Measurements from ENCODE around the gene MAP3K10.

Gene MAP3K10

GRCh38 chr19:40174092-40174491 lies 17.1 kb upstream of the MAP3K10 start:
- DNase-seq (ENCODE audit: low read depth in 3 of 3), result no peak

- DNase-seq (ENCODE audit: low read depth in 3 of 3), result no peak
These were observed 15.4 kb upstream of the MAP3K10 start for GRCh38 chr19:40175820-40176219.

GRCh38 chr19:40177286-40178070 lies 13.7 kb upstream of the MAP3K10 start:
- no peak for DNase-seq (ENCODE audit: low read depth in 3 of 3)

DNA sequence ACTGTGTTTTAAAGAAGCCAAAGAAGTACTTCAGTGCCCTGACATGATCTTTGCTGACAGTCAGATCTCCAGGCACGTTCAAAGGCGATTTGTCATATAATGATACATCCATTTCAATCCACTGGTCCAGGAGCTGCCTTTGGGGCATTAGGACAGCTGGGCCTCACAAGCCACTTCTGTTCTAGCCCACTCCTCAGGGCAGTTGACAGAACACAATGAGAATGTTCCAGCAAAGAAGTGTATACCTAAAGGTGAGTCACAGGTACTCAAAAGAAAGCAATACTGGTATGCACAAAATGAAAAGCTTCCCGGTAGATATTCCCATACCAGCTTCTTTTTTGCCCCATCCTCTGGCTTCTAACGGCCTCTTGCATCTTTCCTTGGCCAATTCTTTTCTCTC lies 12.5 kb upstream of the MAP3K10 start:
- no peak for DNase-seq (ENCODE audit: low read depth in 3 of 3)

DNA sequence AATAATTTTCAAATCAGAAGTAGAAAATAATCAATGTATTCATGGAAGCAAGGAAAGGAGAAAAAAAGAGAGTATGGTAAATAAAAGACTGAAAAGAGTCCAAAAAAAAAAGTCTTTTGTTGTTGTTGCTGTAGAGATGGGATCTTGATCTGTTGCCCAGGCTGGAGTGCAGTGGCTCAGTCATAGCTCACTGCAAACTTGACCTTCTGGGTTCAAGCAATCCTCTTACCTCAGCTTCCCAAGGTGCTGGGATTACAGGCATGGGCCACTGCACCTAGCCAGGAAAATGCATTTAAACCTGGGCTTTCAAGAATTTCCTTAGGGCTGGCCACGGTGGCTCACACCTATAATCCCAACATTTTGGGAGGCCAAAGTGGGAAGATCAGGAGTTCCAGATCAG lies 7.0 kb upstream of the MAP3K10 start:
- DNase-seq (ENCODE audit: low read depth in 3 of 3), result no peak

GRCh38 chr19:40191836-40192646 lies 815 bp downstream of the MAP3K10 start:
- no peak for DNase-seq (ENCODE audit: low read depth in 3 of 3)

DNA sequence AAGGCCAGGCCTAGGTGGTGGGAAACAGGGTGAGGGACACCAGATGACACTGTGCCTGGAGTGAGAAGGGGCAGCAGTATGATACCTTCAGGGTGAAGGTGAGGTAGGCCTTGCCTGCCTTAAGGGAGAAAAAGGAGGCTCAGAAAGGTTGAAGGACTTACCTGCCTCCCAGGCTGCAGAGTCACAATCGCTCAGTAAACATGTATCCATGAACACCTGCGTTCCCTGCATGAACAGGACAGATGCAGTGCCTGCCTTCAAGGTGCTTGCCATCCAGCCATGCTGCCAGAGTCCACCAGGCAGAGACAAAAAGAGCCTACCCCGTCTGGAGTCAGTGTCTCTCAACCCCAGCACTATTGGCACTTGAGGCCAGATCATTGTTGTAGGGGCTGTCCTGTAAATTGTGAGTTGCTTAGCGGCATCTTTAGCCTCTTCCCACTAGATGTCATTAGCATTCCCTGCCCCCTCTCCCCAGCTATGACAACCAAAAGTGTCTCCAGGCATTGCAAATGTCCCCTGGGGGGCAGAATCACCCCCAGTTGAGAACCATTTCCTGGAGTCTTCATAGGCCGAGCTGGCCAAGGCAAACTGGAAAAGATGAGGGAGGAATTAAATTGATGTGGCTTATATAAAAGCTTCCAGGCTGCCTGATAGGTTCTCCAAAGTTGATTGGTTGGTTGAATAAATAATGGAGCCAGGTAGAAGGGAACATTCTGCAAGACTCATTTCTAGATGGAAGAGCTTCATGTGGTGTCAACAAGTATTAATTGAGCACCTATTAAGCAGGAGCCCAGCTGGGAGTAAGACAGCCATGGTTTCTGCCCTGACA lies 1.7 kb downstream of the MAP3K10 start:
- DNase-seq (ENCODE audit: low read depth in 3 of 3), result no peak

- no peak for DNase-seq (ENCODE audit: low read depth in 3 of 3)
These were observed 2.3 kb downstream of the MAP3K10 start for GRCh38 chr19:40193587-40193849.

- DNase-seq (ENCODE audit: low read depth in 3 of 3), result no peak
These were observed 7.2 kb downstream of the MAP3K10 start for GRCh38 chr19:40198272-40198990.

DNA sequence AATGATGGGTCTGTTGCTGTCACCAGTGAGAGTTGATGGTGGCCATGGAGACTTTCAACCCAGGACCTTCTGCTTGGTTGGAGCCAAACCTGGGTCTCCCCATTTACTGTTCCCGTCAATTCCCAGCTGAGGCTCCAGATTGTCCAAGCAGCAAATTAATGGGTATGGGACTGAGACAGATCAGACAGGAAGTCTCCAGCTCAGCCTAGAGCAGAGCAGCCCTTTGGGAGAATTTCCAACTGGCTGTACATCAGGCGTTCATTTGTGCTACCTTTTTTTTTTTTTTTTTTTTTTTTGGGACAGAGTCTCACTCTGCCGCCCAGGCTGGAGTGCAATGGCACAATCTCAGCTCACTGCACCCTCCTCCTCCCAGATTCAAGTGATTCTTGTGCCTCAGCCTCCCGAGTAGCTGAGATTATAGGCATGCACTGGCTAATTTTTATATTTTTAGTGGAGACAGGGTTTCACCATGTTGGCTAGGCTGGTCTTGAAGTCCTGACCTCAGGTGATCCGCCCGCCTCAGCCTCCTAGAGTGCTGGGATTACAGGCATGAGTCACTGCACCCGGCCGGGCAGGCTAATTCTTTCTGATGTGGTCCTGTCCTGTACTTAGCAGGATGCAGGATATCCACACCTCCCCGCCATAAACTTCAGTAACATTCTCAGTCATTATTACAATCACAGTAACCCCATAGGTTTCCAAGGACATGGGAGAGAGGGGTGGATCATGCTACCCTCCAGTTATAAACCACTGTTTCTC lies 9.3 kb downstream of the MAP3K10 start:
- no peak for DNase-seq (ENCODE audit: low read depth in 3 of 3)

DNA sequence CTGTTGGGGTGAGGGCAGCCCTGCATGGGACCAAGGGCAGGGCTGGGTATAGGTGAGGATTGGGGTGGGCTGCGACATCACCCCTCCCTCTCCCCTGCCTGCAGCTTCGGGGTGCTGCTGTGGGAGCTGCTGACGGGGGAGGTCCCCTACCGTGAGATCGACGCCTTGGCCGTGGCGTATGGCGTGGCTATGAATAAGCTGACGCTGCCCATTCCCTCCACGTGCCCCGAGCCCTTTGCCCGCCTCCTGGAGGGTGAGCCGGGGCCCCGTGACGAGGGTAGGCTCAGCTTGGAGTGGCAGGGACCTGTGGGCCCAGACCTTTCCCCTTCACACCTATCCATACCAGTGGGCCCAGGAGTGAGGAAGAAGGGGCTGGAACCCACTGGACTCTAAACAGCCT lies 13.2 kb downstream of the MAP3K10 start:
- no peak for DNase-seq (ENCODE audit: low read depth in 3 of 3)

- DNase-seq (ENCODE audit: low read depth in 3 of 3), result no peak
These were observed 14.5 kb downstream of the MAP3K10 start for GRCh38 chr19:40205760-40206159.

GRCh38 chr19:40208602-40209001 lies 17.4 kb downstream of the MAP3K10 start:
- DNase-seq (ENCODE audit: low read depth in 3 of 3), result no peak

- DNase-seq (ENCODE audit: low read depth in 3 of 3), result no peak
These were observed 19.7 kb downstream of the MAP3K10 start for GRCh38 chr19:40210889-40211288.

- DNase-seq (ENCODE audit: low read depth in 3 of 3), result no peak
These were observed 22.1 kb downstream of the MAP3K10 start for GRCh38 chr19:40213251-40213829.

- DNase-seq (ENCODE audit: low read depth in 3 of 3), result no peak
These were observed 22.8 kb downstream of the MAP3K10 start for GRCh38 chr19:40213882-40214570.

DNA sequence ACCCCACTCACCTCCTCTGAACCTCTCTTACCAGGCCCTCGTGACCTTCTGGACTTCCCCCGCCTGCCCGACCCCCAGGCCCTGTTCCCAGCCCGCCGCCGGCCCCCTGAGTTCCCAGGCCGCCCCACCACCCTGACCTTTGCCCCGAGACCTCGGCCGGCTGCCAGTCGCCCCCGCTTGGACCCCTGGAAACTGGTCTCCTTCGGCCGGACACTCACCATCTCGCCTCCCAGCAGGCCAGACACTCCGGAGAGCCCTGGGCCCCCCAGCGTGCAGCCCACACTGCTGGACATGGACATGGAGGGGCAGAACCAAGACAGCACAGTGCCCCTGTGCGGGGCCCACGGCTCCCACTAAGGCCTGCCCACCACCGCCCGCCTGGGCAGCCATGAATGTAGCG lies 23.7 kb downstream of the MAP3K10 start:
- no peak for DNase-seq (ENCODE audit: low read depth in 3 of 3)

DNA sequence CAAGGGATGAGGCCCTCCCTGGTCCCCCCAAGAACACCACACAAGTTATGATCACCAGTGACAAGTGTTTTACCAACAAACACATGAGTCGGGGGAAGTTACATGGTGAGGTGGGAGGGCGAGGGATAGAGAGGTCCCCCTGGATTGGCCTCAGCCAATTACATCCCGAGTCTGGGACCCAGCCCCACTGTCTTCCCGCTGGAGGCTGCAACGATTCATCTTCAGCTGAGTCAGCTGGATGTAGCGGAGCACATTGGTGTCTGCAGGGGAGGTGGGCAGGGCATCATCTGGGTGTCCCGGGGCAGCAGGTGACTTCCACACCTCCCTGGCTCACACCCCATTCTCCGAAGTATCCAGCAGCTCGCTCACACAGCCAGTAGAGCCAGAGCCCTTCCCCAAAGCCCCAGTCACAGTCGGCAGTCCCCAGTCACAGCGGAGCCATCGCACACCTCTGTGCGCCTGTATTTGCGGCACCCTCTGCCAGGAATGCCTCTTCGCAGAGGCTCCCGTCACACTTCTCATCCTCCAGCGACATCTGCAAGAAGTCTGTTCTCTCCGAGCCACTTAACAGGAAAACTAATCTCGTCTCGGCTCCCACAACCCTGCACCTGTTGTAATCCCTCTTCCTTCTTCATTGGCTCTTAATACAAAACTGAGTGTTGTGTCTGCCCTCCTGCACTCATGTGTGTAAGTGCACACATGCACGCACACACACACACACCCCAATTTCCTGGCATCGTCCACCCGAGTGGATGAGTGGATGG lies 25.0 kb downstream of the MAP3K10 start:
- DNase-seq (ENCODE audit: low read depth in 3 of 3), result no peak

DNA sequence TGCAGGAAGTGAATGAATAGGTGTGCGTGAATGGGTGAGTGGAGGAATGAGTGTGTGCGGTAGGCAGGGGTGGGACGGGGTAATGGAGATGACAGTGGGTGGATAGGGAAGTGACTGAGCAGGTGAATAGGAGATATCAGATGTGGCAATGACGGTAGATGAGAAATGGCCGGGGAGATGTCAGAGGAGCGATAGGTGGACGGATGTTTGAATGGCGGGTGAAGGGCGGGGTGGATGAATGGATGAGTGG lies 25.5 kb downstream of the MAP3K10 start:
- no peak for DNase-seq (ENCODE audit: low read depth in 3 of 3)
